ENCODE data around the gene CSF2RB.

- TF ChIP-seq, protein P1, sequence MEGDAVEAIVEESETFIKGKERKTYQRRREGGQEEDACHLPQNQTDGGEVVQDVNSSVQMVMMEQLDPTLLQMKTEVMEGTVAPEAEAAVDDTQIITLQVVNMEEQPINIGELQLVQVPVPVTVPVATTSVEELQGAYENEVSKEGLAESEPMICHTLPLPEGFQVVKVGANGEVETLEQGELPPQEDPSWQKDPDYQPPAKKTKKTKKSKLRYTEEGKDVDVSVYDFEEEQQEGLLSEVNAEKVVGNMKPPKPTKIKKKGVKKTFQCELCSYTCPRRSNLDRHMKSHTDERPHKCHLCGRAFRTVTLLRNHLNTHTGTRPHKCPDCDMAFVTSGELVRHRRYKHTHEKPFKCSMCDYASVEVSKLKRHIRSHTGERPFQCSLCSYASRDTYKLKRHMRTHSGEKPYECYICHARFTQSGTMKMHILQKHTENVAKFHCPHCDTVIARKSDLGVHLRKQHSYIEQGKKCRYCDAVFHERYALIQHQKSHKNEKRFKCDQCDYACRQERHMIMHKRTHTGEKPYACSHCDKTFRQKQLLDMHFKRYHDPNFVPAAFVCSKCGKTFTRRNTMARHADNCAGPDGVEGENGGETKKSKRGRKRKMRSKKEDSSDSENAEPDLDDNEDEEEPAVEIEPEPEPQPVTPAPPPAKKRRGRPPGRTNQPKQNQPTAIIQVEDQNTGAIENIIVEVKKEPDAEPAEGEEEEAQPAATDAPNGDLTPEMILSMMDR (conservative IDR thresholded peaks at IDR 0.05), result no peak
- TF ChIP-seq ZFX (IDR thresholded peaks at IDR 0.05), result no peak
Measured at GRCh38 chr22:36897611-36898010, 15.8 kb upstream of the CSF2RB start.
